Stimulated activated CD8-positive, alpha-beta memory T cell treated with anti-CD3 and anti-CD28 coated beads, Interleukin-7, amount 100 ng/mL, for 1 hour (primary cell): ENCODE results near the gene EDAR.

Experiments
- DNase-seq, 2 donors: peaks; one replicate each; pipeline ENCODE4 v3.0.0-alpha.2; 2020; ENCODE audit warnings: low read depth in 2 of 2

EDAR gene

DNA sequence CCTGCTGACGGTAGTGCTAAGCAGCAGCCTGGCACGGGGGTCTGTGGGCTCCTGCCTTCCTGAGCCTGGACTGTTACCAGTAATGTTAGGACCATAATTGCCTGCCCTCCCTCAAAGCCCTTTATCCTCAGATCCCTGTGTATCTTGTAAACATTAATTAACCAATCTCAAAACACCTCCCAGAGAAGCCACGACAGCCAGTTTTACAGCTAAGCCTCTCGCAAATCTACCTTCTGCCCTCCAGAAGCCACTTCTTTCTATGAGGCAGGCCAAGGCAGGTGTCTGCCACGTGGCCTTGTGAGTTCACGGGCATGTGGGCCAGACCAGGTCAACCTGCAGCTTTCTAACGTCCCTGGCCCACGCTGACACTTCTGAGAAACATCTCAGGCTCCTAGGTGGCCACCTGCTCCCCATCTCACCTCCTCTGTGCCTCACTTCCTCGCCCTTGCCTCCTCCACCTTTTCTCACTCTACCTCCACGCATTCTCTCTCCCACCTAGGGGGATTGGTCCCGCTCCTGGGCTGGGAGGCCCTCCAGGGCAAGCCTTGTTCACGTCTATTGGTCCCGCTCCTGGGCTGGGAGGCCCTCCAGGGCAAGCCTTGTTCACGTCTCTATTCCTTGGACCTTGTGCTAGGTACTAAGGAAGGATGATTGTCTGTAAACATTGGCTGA, 64.3 kb downstream of the EDAR start:
- no peak for DNase-seq

DNA sequence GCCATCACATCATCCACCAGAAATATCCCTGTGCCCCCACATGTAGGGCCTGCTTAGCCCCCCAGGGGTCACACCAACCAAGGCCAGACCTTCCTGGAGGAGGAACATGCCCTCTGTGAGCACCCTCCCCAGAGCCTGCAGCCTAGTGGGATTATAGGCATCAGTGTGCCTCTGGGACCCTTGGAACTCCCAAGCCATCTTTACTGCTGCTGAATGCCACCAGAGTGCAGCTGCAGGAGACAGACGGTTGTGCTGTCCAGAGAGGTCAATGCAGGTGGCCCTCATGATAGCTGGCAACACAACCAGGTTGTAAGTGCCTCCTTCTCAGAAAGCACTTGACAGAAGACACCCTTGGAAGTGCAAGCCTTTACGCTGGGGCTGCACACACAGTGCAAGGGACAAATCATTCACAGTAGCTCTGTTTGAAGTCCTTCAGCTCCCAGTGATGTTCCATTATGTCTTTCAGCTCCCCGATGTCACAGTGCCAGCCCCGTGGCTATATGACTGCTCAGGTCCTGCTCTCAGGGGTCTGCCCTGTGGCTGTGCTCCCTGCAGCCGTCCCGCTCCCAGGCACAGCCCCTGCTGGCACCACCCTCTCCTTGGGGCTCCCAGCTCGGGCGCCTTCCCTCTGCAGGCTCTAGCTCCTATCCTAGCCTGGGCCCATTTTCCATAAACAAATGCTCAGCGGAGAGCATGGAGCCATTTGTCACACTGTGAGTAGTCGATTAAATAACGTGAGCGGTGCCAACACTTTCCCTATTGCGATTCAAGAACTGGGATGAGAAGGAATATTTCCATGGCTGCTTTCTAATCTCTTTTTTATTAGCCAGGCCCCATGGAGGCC, 65.1 kb downstream of the EDAR start:
- no peak for DNase-seq

DNA sequence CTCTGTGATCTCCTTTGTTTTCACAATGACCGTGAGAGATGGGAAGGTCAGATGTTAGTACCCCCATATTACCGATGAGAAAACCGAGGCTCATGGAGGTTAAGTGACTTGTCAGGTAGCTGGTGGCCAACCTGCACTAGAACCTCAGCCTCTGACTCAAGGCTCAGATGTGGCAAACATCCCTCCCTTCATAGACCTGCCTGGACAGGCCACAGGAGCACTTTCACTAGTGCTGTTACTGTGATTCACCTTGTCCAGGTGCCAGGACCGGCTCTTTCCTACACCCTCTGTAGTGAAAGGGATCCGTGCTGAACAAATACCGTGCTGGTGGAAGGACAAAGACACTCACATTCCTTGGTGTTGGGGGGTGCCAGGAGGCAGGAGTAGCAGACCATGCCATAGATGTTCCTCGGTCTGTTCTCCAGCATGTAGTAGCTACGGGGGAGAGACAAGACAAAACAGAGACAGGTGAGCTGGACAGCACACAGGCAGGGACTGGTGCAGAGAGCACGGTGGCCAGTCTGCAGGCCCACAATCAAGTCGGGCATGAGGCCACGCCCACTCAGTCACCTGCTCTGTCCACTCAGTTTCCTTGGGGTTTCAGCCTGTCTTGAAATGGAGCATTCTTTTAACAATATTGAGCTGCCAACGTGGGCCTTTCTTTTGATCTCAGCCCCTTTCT, 65.9 kb downstream of the EDAR start:
- DNase-seq = no peak

GRCh38 chr2:108922141-108922915, 66.7 kb downstream of the EDAR start:
- no peak for DNase-seq

DNA sequence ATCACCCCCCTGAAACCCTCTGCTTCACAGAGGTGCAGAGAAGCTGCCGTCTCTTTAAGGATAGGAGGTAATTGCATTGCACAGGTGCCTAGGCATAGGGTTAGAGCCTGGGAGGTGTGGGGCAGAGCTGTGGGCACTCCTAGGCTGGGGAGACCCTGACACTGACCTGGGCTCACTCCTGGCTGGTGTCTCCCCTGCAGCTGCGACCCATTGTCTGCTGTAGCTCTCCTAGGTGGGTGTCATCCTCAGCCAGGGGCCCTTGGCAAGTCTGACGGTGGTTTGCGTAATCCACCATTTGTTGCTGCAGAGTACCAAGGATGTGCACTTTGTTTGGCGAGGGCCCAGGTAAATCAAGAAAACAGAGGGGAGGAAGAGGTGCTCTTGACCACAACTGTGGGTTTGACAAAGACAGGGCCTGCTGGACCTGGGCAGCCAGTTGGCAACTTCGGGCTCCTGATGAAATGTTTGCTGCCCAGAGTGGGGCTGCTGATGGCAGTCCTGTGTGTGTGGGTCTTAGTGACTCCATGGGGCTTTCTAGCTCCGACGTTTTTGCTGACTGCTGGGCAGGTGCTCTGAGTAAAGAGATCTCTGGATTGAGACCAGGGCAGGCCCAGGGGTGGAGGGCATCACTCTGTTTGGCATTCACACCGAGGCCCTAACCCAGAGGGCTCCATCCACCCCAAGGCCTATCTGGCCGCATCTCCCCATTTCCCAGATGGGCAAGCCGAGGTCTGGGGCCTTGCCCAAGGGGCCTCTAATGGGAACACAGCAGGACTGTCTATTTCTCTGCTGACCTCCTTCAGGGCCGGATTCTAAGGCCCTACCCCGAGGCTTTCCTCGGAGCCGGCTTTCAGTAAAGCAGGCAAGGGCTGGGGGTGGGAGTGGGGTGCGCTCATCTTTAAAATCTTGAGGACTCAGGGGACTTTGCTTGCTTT, 67.7 kb downstream of the EDAR start:
- DNase-seq = no peak

DNA sequence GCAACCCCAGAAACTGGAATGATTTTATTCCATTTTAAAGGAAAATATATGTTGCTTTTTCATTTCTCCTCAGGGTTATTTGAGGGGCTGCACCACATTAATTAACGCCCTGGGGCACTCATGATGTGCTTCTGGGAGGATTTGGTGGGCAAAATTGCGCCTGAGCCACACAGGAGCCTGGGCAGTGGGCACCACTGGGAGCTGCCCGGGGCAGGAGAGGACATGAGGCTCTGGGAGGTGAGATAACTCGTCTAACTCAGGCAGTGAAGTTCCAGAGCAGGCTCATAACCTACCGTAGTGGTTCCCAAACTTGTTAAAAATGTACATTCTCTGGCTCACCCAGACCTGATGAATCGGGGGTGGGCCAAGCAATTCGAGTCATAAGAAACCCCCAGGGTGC, 68.3 kb downstream of the EDAR start:
- DNase-seq = no peak

DNA sequence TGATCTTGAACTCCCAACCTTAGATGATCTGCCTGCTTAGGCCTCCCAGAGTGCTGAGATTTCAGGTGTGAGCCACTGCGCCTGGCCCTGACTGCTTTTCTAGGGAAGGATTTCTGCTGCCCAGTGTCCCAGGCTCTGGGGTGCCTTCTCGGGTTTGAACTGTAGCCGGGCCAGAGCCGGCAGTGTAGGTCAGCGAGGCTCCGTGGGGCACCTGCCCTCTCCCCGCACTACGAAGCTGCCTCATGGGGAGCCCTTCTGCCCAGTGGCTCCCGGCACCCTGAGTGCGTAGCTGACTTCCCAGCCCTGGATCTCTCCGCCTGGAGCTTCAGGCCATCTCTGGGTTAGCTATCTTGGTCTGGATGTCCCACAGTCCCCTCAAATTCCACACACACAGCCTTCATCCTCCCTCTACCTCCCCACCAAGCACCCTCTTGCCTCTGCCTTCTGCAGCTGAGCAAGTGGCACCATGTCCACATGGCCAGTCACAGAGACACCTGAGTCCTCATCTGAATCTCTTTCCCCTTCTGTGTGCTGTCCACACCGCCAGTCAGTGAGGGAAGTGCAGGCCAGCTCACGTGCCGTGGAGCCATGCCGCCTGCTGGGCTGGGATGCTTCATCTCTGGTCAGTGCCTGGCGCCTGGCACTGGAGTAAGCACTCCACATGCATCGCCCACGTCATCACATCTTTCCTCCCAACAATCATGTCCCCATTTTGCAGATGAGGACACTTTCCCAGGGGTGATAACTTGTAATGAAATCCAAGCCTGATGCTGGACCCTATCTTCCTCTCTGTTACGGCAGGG, 69.2 kb downstream of the EDAR start:
- DNase-seq = no peak

- DNase-seq = no peak
Measured at GRCh38 chr2:108918941-108919341, 70.1 kb downstream of the EDAR start.

- no peak for DNase-seq
Measured at GRCh38 chr2:108918156-108918874, 70.7 kb downstream of the EDAR start.

DNA sequence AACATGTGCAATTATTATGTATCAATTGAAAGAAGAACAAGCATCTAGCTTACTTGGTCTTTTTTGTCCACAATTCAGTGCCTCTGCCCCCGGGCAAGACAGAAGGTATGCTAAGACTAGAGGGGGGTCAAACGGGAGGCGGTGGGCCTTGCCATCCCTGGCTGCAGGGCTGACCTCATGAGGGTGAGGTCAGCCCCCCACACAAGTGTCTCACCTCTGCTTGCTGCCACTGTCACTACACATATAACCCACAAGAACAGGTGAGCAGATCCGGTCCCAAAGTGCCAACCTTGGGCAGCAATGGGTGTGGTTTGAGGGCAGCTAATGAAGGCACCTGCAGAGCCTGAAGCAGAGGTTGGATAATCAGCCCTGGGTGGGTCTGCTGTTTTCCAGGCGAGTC, 71.5 kb downstream of the EDAR start:
- no peak for DNase-seq

- DNase-seq = no peak
Measured at GRCh38 chr2:108916796-108917421, 72.1 kb downstream of the EDAR start.

DNA sequence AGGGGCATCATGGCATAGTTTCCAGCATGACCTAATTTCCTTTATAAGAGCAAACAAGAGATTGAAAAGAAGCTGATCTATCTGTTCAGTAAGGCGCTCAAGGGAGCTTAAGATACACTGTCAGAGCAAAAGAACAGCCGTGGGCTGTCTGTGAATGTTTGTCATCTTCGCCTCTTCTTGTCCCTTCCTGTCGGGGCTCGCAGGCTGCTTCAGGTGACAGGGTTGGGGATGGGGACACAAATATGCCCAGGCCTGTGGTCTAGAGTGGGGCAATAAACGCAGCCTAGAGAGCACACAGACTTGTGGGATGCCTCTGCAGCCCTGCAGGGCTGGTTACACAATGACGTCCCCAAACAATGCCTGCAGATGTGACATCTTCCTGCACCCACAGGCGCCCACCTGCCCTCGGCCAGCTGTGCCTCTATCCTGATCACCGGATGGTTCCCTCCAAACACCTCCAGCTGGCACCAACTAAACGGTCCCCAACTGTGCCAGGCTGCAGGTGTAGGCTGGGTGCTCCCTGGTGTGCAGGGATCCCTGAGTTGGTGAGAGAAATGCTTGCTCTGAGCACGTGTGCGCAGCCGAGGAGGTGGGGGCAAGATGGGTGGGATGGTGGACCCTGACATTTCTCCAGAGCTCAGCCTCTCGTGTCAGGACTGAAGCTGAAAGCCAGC, 72.8 kb downstream of the EDAR start:
- no peak for DNase-seq

DNA sequence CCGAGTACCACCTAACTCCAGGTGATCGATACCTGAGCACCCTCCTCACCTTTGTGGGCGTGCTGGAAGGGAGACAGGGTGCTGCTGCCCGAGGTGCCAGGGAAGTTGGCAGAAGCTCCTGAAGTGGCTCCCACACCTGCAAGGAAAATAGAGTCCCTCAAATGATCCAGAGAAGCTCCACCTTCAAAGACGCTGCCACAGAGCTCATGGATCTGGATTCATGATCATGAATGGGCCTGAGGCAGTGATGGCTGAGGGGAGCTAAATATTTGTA, 76.5 kb downstream of the EDAR start:
- DNase-seq = no peak

- DNase-seq = no peak
Measured at GRCh38 chr2:108911807-108912628, 77.0 kb downstream of the EDAR start.

DNA sequence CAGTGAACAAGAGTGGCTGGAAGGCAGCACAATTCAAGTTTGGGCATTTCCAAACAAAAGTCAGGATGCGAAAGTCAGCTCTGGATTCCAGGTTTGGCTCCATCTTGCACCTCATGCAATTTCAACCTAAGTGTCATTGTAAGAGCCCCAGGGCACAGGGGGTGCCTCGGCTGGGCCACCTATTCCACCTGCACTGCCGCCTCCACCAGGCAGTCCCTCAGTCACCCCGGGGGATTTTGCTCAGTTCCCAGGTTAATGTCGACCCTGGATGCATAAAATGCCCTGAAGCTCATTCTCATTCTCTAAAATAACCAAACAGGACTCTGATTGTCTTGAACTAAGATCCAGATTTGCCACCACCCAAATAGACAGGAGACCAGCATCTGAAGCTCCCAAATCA, 77.6 kb downstream of the EDAR start:
- DNase-seq = no peak

GRCh38 chr2:108910541-108911396, 78.3 kb downstream of the EDAR start:
- DNase-seq = no peak

DNA sequence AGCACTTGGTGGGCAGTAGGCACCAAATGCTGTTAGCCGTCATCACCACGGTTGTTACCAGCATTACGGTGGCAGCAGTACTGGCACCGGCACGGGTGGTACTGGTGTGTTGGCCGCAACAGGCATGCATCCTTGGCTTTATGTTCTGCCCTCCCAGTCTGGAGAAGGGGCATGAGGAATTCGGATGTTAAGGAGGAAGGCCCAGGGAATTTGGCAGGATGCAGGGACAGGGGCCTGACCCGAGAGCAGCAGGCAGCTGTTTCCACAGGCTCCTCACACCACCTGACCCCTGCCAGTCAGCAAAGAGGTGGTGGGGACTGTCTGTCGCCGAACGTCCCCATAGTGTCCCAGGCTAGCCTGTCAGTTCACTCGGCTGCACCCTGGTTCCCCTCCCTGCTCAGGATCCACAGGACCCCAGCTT, 79.0 kb downstream of the EDAR start:
- DNase-seq = no peak
